GM19043 (cell line): Measurements from ENCODE around the gene SULF2.

ENCODE experiments used
- ATAC-seq: cut with Tn5 transposase; IDR thresholded peaks from one replicate; pipeline ENCODE4 v1.9.1; 2021; ENCODE audit warnings: low read depth; ENCODE audit not compliant: unreplicated experiment

SULF2 gene

DNA sequence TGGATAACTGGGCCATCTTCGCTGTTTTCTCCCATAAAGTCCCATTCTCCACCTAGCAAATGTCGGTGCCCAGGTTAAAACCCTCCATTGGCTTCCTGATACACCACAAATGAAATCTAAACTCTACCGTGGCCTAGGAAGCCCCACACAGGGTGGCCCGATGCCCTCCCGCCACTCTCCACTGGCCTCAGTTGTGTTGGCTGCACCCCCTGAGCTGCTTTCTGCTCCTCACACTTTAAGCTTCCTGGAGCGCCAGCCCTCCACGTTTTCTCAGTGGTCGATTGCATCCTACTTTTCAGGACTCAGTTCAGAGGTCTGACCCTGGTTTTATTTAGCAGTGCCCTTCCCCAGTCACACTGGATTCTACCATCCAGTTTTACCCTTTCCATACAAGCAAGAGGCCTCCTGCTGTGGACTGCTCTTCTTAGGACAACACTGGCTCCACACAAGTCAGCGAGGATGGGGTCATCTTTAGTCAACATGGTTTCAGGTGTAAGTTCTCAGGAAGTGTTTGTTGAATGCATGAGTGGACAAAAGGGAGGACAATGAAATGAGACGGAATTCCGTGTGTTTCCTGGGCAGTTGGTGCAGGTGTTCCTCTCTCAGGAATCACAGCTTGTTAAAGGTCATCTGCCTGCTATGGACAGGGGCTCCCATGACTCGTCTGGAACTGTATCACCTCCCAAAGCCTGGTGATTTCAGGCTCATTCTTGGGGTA lies 124.1 kb downstream of the SULF2 start:
- no peak for ATAC-seq

DNA sequence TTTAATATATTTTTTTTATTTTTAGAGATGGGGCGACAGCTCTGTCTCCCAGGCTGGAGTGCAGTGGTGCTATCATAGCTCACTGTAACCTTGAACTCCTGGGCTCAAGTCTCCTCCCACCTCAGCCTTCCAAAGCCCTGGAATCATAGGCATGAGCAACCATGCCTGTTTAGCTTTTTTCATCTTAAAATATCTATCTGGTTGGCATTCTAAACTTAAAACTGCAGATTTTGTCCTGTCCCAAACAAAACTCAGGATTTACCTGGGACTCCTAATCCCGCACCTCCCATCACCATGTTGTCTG lies 124.7 kb downstream of the SULF2 start:
- no peak for ATAC-seq

DNA sequence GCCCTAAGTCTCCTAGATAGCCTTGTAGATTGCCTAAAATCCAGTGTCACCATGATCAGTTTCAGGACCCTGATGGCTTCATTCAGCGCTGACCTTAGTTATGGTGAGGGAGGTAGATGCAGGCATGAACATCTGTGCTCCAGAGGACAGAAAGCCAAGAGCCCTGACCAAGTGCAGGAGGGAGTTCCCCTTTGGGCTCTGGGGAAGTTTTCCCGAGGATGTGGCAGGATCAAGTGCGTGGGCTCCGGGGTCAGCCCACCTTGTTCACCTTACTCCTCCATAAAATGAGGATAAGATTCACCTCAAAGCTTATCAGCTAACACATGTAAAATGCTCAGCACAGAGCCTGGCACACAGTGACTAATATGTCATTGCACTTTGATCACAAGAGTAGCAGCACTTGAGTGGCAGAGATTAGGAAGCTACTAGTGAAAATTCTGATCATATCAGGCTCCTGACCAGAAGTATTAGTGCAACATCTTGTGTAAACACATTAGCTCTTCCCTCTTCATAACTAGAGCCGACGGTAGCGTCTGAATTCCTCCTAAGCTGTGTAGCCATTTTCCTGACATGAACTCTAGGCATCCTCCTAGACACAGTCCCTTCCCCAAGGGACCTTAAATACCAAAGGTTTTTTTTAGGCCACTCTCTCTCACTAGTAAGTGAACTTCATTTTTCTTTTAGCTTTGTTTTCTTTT lies 125.2 kb downstream of the SULF2 start:
- ATAC-seq: no peak

DNA sequence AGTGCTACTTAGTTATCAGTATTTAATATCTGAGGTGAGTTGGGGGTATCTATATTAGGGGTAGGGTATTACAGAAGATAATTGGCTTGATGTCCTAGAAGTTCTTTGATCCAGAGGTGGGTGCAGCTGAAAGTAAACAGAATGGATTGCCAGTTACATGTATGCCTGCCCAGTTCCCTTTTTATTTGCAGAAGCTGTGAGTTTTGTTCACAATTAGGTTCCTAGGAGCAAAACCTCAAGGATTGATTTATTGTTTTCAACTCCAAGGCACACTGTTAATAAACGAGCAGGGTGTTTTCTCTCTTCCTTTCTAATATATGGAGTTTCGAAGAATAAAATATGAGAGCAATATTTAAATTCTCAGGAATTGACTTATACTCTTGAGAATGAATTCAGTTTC lies 129.0 kb downstream of the SULF2 start:
- ATAC-seq: no peak

DNA sequence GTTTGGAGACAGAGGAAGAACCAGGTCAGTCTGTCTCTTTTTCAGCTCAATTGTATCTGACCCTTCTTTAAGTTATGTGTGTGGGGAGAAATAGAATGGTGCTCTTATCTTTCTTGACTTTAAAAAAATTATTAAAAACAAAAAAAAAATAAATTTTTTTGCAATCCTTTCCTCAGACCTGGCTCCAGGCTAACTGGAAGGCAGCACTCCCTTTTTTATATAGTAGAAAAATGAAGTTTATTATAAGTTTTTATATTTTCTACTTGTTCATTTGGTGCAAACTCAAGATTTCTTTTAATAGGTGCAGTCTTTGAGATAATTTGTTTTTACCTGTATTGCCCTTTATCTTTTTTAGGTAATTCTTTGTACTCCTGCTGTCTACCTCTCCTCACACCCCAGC lies 129.6 kb downstream of the SULF2 start:
- no peak for ATAC-seq

DNA sequence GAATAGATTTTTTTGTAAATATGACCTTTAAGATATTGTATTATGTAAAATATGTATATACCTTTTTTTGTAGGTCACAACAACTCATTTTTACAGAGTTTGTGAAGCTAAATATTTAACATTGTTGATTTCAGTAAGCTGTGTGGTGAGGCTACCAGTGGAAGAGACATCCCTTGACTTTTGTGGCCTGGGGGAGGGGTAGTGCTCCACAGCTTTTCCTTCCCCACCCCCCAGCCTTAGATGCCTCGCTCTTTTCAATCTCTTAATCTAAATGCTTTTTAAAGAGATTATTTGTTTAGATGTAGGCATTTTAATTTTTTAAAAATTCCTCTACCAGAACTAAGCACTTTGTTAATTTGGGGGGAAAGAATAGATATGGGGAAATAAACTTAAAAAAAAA lies 130.9 kb downstream of the SULF2 start:
- no peak for ATAC-seq

DNA sequence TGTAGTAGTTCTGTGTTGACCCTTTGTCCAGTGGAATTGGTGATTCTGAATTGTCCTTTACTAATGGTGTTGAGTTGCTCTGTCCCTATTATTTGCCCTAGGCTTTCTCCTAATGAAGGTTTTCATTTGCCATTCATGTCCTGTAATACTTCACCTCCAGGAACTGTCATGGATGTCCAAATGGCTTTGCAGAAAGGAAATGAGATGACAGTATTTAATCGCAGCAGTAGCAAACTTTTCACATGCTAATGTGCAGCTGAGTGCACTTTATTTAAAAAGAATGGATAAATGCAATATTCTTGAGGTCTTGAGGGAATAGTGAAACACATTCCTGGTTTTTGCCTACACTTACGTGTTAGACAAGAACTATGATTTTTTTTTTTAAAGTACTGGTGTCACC lies 131.4 kb downstream of the SULF2 start:
- ATAC-seq: no peak

DNA sequence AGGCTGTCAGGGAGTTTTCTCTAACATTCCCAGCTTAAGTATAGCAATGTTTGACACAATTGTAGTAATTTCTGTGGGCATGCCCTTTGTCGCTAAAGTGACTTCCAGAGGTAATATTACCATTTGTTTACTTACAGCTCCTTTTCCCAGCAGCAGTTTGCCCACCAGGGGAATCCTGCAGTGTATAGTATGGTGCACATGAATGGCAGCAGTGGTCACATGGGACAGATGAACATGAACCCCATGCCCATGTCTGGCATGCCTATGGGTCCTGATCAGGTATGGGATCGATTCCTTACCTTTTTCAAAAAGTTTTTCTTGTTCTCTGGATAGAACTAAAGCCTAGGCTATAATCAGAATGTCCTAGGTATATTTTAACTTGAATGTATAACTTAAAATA lies 132.5 kb downstream of the SULF2 start:
- no peak for ATAC-seq

DNA sequence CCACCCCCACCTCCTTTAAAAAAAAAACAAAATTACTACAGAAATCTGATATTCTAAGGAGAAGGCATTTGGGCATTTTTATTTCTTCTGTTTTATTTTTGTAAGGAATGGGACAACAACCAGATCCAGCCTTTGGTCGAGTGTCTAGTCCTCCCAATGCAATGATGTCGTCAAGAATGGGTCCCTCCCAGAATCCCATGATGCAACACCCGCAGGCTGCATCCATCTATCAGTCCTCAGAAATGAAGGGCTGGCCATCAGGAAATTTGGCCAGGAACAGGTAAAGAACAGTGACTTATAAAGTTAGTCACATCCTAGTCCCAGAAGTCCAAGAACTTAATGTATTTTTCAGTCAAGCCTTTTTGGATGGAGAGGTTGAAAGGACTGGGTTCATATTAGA lies 133.0 kb downstream of the SULF2 start:
- ATAC-seq: no peak

DNA sequence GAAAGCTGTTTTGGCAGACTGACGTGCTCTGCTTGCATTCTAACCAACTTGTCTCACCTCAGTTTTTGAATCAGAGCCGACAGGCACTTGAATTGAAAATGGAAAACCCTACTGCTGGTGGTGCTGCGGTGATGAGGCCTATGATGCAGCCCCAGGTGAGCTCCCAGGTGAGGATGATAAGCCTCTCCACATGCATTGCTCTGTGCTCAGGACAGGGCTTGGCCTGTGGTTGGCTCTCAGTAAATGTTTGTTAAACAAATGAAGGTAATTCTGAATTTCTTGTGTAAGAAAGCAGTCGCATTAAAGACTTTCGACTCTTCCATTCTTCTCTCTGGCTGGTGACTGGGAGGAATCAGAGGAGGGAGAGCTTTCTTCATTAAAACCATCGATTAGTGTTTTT lies 136.3 kb downstream of the SULF2 start:
- ATAC-seq: no peak

DNA sequence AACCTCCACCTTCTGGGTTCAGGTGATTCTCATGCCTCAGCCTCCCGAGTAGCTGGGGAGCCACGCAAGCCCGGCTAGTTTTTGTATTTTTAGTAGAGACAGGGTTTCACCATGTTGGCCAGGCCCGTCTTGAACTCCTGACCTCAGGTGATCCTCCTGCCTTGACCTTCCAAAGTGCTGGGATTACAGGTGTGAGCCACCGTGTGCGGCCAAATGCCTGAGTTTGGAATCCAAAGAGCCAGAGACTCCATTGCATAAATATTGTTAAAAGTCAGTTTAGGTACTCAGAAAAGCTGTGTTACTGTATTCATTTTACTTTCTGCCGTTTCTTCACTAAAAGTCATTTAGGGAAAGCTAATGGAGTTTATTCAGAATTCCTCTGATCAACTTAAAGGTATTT lies 137.3 kb downstream of the SULF2 start:
- no peak for ATAC-seq

DNA sequence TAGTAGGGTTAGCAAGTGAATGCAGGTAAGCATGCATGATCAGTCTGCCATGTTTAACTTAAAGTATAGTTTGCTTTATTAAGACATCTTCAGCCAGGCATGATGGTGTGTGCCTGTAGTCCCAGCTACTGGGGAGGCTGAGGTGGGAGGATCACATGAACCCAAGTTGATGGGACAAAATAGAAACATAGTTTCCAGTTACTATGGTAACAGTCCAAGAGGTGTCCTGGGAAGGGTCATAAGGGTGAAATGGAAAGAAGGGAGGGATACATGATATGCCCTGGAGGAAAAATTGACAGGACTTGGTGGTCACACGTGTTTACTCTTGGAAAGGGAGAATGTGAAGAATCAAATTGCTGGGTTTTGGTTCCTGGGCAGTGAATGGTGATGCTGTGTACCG lies 139.6 kb downstream of the SULF2 start:
- no peak for ATAC-seq

DNA sequence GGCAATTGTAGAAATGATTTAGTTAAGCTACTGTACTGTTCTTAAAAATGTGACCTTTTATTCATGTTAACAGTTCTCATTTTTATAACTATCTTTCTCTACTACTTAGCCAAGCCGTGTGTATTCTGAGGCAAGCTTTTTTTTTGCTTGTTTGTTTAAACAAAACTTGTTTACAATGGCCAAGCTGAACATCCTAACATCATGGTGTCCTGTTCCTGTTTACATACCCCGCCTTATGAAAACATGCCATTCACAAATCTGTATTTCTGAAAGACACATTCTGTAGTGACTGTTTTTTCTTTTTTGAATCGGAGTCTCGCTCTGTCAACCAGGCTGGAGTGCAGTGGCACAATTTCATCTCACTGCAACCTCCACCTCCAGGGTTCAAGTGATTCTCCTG lies 142.7 kb downstream of the SULF2 start:
- no peak for ATAC-seq

DNA sequence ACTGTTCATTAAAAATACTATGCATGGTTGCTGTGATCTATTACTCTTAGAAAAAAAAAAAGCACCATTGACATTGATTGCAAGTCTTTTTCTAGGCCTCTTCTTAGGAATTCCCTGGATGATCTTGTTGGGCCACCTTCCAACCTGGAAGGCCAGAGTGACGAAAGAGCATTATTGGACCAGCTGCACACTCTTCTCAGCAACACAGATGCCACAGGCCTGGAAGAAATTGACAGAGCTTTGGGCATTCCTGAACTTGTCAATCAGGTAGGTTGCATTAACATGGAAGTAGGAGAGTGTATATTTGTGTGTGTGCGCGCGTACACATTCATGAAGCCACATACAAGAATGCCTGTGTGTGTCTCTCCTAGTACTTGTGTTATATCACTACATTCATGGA lies 143.2 kb downstream of the SULF2 start:
- ATAC-seq: no peak

DNA sequence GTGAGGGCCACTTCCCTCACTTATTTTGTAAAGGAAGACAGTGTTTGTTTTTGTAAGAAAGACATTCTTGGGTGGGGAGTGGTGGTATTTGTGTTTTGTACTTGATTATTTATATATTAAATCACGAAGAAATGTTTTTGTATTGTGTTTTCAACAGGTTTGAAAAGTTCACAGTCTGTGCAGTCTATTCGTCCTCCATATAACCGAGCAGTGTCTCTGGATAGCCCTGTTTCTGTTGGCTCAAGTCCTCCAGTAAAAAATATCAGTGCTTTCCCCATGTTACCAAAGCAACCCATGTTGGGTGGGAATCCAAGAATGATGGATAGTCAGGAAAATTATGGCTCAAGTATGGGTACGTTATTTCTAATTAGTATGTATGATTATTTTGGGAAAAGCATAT lies 146.4 kb downstream of the SULF2 start:
- ATAC-seq: no peak

DNA sequence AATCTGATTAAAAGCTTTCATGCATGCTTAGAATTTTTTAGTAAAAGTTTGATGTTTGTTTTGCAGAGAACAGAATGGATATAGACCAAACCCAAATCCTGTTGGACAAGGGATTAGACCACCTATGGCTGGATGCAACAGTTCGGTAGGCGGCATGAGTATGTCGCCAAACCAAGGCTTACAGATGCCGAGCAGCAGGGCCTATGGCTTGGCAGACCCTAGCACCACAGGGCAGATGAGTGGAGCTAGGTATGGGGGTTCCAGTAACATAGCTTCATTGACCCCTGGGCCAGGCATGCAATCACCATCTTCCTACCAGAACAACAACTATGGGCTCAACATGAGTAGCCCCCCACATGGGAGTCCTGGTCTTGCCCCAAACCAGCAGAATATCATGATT lies 150.0 kb downstream of the SULF2 start:
- ATAC-seq: no peak

DNA sequence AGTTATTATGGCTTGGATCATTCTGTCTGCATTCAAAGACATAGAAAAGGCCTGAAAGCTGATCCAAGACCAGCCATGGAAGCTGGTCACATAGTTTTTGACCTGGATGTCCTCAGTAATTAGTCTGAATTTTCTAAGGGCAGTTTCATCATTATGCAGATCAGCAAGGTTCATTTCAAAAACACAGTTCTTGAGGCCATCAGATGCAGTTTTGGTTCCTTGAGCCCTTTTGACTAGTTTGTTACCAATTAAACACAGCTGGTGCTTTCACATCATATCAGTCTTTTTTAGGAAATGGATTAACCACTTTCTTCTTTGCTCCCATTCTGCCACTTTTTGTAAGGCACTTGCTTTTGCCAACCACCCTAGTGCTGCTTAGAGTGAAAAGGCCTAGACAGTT lies 154.2 kb downstream of the SULF2 start:
- ATAC-seq: no peak

DNA sequence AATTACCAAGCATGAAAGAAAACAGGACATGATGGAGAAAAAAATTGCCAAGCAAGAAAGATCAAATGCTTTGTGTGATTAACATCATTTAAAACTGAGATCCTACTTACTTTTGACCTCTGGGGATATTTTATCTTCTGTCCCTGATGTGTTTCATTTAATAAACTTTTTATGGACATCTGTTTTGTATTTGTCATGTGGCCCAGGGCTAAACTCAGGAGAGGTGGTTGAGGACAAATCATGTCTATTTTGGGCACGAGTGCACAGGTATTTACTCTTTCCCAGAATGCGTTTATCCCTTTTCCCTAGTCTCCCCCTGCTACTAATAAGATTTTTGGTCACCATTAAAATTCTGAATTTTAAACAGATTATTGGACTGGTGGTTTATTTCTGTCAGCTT lies 155.4 kb downstream of the SULF2 start:
- ATAC-seq: no peak

DNA sequence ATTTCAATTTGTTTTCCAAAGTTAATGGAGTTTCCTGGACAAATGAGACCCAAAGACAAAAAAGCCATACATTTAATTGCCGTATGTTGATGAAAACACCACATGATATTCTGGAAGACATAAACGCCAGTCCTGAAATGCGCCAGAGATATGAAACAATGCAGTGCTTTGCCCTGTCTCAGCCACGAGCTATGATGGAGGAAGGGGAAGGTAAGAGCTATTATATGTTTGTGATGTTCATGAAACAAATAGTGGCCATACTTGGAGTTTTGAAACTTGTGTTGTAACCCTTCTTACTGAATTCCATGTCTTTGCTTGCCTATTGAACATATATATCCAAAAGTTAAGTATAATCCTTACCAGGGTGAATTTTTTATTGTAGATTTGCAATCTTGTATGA lies 157.7 kb downstream of the SULF2 start:
- ATAC-seq: no peak

DNA sequence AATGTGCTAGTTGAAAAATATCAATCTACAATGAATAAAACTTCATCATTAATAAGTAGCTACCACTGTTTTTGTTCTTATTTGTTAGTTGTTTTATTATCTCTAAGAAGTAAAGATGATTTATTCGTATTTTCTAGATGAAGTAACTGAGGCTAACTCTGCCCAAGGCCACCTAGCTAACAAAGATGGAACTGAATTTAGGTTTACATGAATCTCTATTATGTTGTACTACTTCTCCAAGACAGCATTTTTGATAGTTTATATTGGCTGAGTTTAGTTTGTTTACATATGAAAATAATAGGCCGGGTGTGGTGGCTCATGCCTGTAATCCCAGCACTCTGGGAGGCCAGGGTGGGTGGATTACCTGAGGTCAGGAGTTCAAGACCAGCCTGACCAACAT lies 162.1 kb downstream of the SULF2 start:
- ATAC-seq: no peak

DNA sequence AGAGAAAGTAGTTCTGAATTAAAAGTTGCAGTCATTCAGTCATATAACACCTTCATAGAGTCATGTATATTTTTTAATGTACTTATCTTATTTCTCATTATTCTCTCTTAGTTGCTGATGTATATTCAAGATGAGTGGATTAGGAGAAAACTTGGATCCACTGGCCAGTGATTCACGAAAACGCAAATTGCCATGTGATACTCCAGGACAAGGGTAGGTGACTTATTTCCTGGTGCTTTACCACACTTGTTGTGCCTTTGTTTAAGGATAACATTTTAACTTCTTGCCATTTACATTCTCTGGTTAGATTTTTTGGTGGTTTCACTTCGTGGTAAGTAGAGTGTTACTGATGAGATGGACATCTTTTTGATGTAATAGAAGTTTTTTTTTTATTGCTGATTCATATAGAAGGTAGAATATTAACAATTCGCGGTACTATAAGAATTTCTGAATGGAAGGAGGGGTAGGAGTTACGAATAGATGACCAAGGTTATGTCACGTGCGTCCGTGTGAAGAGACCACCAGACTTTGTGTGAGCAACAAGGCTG lies 163.1 kb downstream of the SULF2 start:
- no peak for ATAC-seq
